GM08714 (cell line): ENCODE data around the gene PIBF1.
"Not testable (repeated sequence)": the region's sequence is repeated elsewhere in the genome, so short reads cannot be mapped to it uniquely, and the experiment has no call there.

ENCODE experiments used
- H3K4me3 ChIP-seq: fragments of 200-500 bp; sonication (Bioruptor generic); 2 replicates; pipeline ENCODE4 v1.5.1; 2014; ENCODE audit warnings: mild to moderate bottlenecking, low read length, inconsistent platforms
- ZNF274 ChIP-seq: IDR thresholded peaks from 2 replicates; pipeline ENCODE4 v1.6.1; 2012; ENCODE audit warnings: mild to moderate bottlenecking, low read depth, low read length

The PIBF1 gene

GRCh38 chr13:72781451-72782439 lies at the start of gene PIBF1, which contains the start of gene DIS3:
PIBF1 (plus strand) TSS chr13:72782133; CDS start chr13:72783470, 1,337 bp downstream.
DIS3 (minus strand) TSS chr13:72781900; CDS start chr13:72781832, 68 bp downstream.
- H3K4me3 ChIP-seq, result peak within 1 kb of the TSS; percentile 97
- no peak for TF ChIP-seq ZNF274

- TF ChIP-seq ZNF274, result no peak
Observed at GRCh38 chr13:72737033-72737432, 44.9 kb upstream of the PIBF1 start.

GRCh38 chr13:72740015-72740414 lies 41.9 kb upstream of the PIBF1 start:
- H3K4me3 ChIP-seq, result no peak overlapping the region
- no peak for TF ChIP-seq ZNF274

More at GRCh38 chr13:72737033-72737432, 44.9 kb upstream of the PIBF1 start:
- H3K4me3 ChIP-seq, result no peak overlapping the region

GRCh38 chr13:72745260-72745659 lies 36.7 kb upstream of the PIBF1 start:
- TF ChIP-seq ZNF274, result no peak

GRCh38 chr13:72751220-72751619 lies 30.7 kb upstream of the PIBF1 start:
- no peak overlapping the region for H3K4me3 ChIP-seq
- no peak for TF ChIP-seq ZNF274

More at GRCh38 chr13:72745260-72745659, 36.7 kb upstream of the PIBF1 start:
- no peak overlapping the region for H3K4me3 ChIP-seq

- no peak for TF ChIP-seq ZNF274
- no peak overlapping the region for H3K4me3 ChIP-seq
Observed at GRCh38 chr13:72754111-72754510, 27.8 kb upstream of the PIBF1 start.

- TF ChIP-seq ZNF274, result no peak
- no peak overlapping the region for H3K4me3 ChIP-seq
Observed at GRCh38 chr13:72757792-72758535, 24.0 kb upstream of the PIBF1 start.

GRCh38 chr13:72760189-72760588 lies 21.7 kb upstream of the PIBF1 start:
- no peak for TF ChIP-seq ZNF274
- H3K4me3 ChIP-seq, result no peak overlapping the region

- TF ChIP-seq ZNF274, result no peak
- no peak overlapping the region for H3K4me3 ChIP-seq
Observed at GRCh38 chr13:72763411-72763810, 18.5 kb upstream of the PIBF1 start.

- TF ChIP-seq ZNF274, result no peak
- H3K4me3 ChIP-seq, result no peak overlapping the region
Observed at GRCh38 chr13:72774019-72774418, 7.9 kb upstream of the PIBF1 start.

GRCh38 chr13:72782717-72783116 lies 784 bp downstream of the PIBF1 start:
- TF ChIP-seq ZNF274, result no peak
- peak overlapping the region; percentile 90 for H3K4me3 ChIP-seq

GRCh38 chr13:72784679-72785078 lies 2.7 kb downstream of the PIBF1 start:
- not testable (repeated sequence) for H3K4me3 ChIP-seq

- TF ChIP-seq ZNF274, result no peak
- no peak overlapping the region for H3K4me3 ChIP-seq
Observed at GRCh38 chr13:72788831-72789230, 6.9 kb downstream of the PIBF1 start.

- H3K4me3 ChIP-seq, result no peak overlapping the region
- no peak for TF ChIP-seq ZNF274
Observed at GRCh38 chr13:72792640-72793039, 10.7 kb downstream of the PIBF1 start.
